Activated T-cell treated with anti-CD3 and anti-CD28 coated beads, Interleukin-2, amount 50 U/mL, for 24 hours (primary cell): ENCODE measurements around the gene SPATA33.

ENCODE experiments used
- DNase-seq: peaks from one replicate; pipeline ENCODE4 v3.0.0-alpha.2; 2020
- H3K27ac Mint-ChIP-seq: 2 replicates; pipeline ENCODE4 v1.8.0; 2020; ENCODE audit warnings: mild to moderate bottlenecking, mixed read lengths
- H3K27me3 Mint-ChIP-seq: 2 replicates; pipeline ENCODE4 v1.8.0; 2020; ENCODE audit warnings: mixed read lengths
- H3K36me3 Mint-ChIP-seq: 2 replicates; pipeline ENCODE4 v1.8.0; 2020; ENCODE audit warnings: low read depth, mixed read lengths
- H3K4me1 Mint-ChIP-seq: 2 replicates; pipeline ENCODE4 v1.8.0; 2020; ENCODE audit warnings: low read depth, mixed read lengths
- H3K4me3 Mint-ChIP-seq: 2 replicates; pipeline ENCODE4 v1.8.0; 2020; ENCODE audit warnings: mild to moderate bottlenecking, moderate library complexity, mixed read lengths
- H3K9me3 Mint-ChIP-seq: 2 replicates; pipeline ENCODE4 v1.8.0; 2020; ENCODE audit warnings: mixed read lengths

The SPATA33 gene

GRCh38 chr16:89716493-89716892 is 58.9 kb downstream of the SPATA33 start:
- no peak for DNase-seq
- no peaks in the 10 kb centered on the region for H3K27me3 Mint-ChIP-seq
- no peak overlapping the region for H3K4me3 Mint-ChIP-seq
- no peak overlapping the region for H3K27ac Mint-ChIP-seq
- peaks cover 31% of the 10 kb centered on the region for H3K4me1 Mint-ChIP-seq
- H3K36me3 Mint-ChIP-seq, result peaks cover 52% of the 10 kb centered on the region
- H3K9me3 Mint-ChIP-seq, result no peaks in the 10 kb centered on the region

DNA sequence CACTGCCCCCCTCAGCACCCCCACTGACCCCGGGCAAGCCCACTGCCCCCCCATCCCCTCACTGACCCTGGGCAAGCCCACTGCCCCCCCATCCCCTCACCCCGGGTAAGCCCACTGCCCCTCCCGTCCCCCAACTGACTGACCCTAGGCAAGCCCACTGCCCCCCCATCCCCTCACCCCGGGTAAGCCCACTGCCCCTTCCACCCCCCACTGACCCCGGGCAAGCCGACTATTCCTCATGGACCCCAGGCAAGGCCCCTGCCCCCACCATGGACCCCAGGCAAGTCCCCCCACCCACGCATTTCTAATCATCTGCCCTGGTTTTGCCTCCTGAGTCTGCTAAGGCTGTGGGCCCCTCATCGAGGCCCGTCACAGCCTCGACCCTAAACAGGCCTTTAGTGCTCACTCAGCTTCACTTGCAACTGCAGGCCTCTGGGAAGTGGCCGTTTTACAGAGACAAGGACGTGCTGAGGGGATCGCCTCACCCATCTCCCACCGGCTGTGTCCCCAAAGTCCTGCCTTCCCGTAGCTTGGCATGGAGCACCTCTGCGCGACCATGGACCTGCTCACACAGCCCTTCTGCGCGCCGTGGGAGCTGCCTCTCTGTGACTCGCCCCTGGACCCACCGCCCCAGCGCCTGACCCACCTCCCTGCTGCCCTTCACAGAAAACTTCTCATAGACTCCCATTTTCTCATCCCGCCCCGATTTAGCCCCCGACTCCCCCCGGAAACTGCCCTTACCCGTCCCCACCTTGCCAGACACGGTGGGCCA is 59.5 kb downstream of the SPATA33 start:
- Mint-ChIP-seq H3K4me1 (peaks cover 31% of the 10 kb centered on the region), H3K9me3 (no peaks in the 10 kb centered on the region), H3K27me3 (no peaks in the 10 kb centered on the region), H3K4me3 (no peak overlapping the region), H3K27ac (no peak overlapping the region), H3K36me3 (peaks cover 51% of the 10 kb centered on the region)
- no peak for DNase-seq

DNA sequence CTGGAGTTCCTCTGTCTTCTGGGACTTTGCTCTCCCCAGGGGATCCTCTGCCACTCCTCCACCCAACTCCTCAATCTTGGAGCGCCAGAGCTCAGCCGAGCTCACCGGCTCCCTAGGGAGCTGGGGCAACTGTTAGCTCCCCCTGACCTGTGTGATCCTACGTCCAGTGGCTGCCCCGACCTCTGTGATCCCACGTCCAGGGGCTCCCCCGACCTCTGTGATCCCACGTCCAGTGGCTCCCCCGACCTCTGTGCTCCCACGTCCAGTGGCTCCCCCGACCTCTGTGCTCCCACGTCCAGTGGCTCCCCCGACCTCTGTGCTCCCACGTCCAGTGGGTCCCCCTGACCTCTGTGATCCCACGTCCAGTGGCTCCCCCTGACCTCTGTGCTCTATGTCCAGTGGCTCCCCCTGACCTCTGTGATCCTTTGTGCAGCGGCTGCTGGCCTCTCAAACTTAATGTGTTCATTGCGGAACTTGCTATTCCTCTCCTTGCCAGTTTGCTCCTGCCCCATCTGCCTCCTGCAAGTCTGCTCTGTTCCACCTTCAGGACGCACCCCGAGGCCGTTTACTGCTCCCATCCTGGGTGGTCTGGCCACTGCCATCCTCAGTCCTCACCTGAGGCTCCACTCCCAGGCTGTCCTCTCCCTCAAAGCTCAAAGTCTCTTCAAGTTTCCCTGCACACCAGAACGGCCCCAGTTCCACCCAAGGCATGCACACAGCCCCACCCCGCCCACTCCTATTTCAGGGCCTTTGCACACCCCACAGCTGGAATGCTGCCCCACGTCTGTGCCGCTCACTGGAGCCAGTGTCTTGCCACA is 60.3 kb downstream of the SPATA33 start:
- Mint-ChIP-seq H3K27me3 (no peaks in the 10 kb centered on the region), H3K9me3 (no peaks in the 10 kb centered on the region), H3K27ac (peak overlapping the region; percentile 26), H3K4me3 (no peak overlapping the region), H3K4me1 (peaks cover 37% of the 10 kb centered on the region), H3K36me3 (peaks cover 51% of the 10 kb centered on the region)
- DNase-seq, result no peak
